Fibroblast of skin of abdomen (primary cell): ENCODE data around the gene EFCAB8.
"Not testable (repeated sequence)": the region's sequence is repeated elsewhere in the genome, so short reads cannot be mapped to it uniquely, and the experiment has no call there.

Source experiments
- DNase-seq: peaks from one replicate; pipeline ENCODE4 v3.0.0-alpha.2; 2013

The EFCAB8 gene

DNA sequence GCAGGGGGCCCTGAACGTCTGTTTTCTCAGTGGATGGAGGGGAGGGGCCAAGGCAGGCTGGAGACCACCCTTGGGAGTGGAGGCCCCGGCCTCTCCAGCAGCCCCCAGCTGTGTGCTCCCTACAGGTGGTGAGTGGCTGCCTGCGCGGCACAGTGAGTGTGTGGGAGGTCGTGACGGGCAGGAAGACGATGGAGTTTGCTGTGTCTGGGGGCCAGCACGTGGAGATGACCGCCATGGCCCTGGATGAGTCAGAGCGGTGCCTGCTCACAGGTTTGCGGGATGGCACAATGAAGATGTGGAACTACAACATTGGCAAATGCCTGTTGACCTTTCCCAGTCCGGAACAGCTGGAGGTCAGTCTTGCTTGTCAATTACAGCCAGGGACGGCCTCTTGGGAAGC is 52.6 kb downstream of the EFCAB8 start:
- no peak for DNase-seq

GRCh38 chr20:32912688-32913087 is 54.0 kb downstream of the EFCAB8 start:
- DNase-seq, result no peak

GRCh38 chr20:32914031-32914430 is 55.3 kb downstream of the EFCAB8 start:
- no peak for DNase-seq

GRCh38 chr20:32917191-32917950 is 58.6 kb downstream of the EFCAB8 start:
- no peak for DNase-seq

GRCh38 chr20:32918296-32918695 is 59.6 kb downstream of the EFCAB8 start:
- no peak for DNase-seq

- DNase-seq, result no peak
These were observed 60.0 kb downstream of the EFCAB8 start for GRCh38 chr20:32918751-32919150.

GRCh38 chr20:32920066-32920465 is 61.3 kb downstream of the EFCAB8 start:
- DNase-seq, result no peak

DNA sequence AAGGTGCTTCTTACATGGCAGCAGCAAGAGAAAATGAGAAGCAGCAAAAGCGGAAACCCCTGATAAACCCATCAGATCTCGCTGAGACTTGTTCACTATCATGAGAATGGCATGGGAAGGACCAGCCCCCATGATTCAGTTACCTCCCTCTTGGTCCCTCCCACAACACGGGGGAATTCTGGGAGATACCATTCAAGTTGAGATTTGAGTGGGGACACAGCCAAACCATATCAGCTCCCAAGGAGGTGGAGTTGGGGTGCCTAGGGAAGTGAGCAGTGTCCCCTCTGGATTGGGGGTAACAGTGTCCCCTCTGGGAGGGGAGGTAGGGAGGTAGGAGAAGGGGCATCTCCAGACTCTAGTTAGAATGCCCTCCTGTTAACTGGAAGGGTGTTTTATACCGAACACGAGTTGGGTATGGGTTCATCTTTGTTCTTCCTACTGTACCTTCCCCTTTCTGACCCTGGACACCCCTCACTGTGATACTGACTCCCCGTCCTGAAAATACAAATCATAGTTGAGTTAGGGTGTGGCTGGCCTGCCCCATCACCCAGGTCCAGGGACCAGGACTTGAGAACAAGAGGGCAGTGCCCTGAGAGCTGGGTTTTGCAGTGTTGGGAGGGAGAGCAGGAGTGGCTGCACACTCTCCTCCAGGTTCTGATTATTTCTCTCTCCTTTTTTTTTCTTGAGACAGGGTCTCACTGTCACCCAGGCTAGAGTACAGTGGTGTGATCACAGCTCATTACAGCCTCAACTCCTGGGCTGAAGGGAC is 62.0 kb downstream of the EFCAB8 start:
- no peak for DNase-seq

DNA sequence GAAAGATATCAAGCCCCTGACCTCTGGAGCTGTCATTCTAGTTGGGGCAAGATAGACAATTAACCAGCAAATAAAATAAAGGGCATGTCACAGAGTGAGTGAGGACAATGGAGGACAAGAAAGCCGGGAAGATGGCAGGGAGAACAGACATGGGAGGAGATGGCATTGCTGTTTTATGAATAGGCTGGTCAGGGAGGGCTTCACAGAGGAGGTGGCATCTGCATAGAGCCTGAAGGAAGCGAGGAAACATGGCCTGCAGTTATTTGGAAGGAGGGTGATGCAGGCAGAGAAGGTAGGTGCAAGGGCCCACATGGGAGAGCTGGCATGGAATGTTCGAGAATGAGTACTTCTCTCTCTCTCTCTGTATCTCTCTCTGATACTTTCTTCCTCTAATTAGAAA is 63.7 kb downstream of the EFCAB8 start:
- DNase-seq, result no peak

DNA sequence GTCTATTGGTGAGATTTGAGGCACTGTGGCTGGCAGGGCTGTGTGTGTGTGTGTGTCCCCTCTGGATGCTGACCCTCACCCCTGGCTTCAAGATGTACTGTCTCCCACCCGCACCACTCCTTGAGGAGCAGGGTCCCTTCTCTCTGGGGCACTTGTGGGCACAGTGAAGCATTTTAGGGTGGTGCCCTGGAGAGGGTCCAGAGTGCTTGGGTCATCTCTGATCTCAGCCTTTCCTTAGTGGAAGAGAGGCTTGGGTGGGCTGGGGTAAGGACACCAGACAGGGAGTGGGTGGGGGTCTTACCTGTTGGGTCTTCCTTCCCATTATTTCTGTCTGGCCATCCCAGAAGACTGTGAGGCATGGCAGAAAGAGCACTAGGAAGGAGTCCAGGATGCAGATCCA is 66.1 kb downstream of the EFCAB8 start:
- DNase-seq, result no peak

- no peak for DNase-seq
These were observed 66.9 kb downstream of the EFCAB8 start for GRCh38 chr20:32925481-32926196.

DNA sequence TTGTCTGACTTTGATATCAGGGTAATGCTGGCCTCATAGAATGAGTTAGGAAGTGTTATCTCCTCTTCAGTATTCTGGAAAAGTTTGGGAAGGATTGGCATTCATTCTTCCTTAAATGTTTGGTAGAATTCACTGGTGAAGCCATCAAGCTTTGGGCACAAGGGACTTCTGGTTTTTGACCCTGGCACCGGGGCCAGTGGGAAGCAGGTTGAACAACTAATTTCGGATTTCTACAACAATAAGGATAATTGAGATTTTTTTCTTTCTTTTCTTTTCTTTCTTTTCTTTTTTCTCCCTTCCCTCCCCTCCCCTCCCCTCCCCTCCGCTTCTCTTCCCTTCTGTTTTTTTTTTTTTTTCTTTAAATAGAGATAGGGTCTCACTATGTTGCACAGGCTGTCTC is 70.4 kb downstream of the EFCAB8 start:
- DNase-seq, result no peak

- no peak for DNase-seq
These were observed 71.5 kb downstream of the EFCAB8 start for GRCh38 chr20:32930181-32930580.

- no peak for DNase-seq
These were observed 72.0 kb downstream of the EFCAB8 start for GRCh38 chr20:32930701-32931100.

DNA sequence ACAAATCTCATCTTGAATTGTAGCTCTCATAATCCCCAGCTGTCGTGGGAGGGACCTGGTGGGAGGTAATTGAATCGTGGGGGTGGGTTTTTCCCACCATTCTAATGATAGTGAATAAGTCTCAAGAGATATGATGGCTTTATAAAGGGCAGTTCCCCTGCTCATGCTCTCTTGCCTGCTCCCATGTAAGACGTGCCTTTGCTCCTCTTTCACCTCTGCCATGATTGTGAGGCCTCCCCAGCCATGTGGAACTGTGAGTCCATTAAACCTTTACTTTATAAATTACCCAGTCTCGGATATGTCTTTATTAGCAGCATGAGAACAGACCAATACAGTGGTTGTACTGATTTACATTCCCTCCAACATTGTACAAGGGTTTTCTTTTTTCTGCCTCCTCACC is 75.9 kb downstream of the EFCAB8 start:
- no peak for DNase-seq

- peak; percentile 3 for DNase-seq
These were observed 82.6 kb downstream of the EFCAB8 start for GRCh38 chr20:32941155-32941885.

DNA sequence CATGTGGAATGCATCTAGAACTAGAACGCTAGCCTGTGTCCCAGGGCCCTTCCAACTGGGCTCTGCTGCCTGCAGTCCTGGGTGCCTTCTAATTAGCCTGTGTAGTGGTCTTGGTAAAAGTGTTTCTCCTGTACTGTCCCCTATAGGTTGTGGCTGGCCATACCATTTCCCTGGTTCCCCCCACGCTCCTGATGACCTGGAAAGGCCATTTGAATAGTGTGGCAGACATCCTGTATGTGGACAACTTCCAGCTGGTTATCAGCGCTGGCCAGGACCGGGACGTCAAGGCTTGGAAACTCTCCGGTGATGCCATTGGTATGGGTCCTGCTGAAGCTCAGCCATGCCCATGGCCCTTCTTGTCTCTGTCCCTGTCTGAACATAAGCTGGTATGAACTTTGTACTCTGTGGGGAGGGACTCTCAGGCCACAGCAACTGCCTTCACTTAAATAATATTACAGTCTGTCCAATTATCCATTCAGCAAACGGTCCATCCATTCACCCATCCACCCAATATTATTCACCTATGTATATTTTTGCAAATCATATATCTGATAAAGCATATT is 84.8 kb downstream of the EFCAB8 start:
- no peak for DNase-seq

GRCh38 chr20:32945710-32946221 is 87.0 kb downstream of the EFCAB8 start:
- DNase-seq, result peak; percentile 11

DNA sequence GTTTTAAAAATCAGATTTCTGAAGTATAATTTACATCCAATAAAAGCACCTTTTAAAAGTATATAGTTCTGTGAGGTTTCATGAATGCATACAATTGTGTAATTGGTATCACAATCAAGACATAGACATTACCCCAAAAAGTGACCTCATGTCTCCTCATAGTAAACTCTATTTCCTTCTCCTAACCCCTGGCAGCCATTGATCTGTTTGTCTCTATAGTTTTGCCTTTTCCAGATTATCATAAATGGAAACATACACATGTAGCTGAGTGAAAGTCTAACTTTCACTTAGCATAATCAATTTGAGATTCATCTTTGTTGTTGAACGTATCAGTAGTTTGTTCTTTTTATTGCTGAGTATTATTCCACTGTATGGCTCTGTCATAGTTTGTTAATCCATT is 87.9 kb downstream of the EFCAB8 start:
- DNase-seq, result no peak

DNA sequence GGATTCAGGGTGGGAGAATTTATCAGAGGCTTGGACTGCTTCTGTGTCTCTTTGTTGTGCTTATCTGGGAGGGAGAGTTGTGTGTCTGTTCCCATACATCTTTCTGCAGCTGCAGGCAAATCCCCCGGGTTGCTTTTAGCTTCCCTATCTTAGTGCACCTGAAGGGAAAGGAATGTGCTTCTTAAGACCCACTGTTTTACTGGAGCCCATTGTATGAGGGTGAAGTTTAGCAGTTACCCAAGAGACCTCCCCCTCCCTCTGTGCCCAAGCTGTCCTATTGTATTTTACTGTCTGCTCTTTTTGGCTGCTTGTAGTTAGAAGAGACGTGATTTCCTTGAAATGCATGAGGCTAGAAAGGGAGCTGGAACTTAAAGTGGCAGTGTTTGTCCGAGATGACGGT is 91.8 kb downstream of the EFCAB8 start:
- DNase-seq, result not testable (repeated sequence)

DNA sequence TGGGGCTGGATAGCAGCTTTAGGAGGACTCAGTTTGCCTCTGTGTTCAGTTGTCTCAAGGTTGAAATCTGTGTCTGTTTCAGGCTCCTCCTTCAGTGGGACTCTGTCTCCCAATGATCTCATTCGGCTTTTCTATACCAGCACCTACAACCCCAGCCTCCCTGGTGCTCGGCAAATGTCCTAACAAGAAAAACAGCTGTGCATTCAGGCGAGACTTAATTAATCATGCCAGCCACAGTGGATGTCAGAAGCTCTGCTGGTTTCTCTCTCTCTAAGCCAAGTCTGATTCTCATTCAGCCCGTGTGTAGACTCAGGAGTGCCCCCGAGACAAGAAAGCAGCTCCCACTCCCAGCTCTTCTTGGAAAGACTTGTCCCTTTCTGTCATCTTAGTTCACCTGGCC is 98.7 kb downstream of the EFCAB8 start:
- no peak for DNase-seq

GRCh38 chr20:32958574-32958973 is 99.9 kb downstream of the EFCAB8 start:
- DNase-seq, result no peak
